Neutrophil (primary cell): ENCODE results near the gene ZBTB21.
A peak's percentile ranks its signal among the peaks of the same experiment; 100 is the strongest.

Experiments used
- H3K27ac ChIP-seq: fragments of 200-600 bp; sonication (generic); 2 replicates; pipeline ENCODE4 v1.5.1; 2016; ENCODE audit warnings: mild to moderate bottlenecking, moderate library complexity
- H3K27me3 ChIP-seq: fragments of 200-600 bp; sonication (generic); 2 replicates; pipeline ENCODE4 v1.6.0; 2016; ENCODE audit warnings: mild to moderate bottlenecking
- H3K36me3 ChIP-seq: fragments of 200-600 bp; sonication (generic); 2 replicates; pipeline ENCODE4 v1.5.1; 2017
- H3K4me1 ChIP-seq, 2 experiments: fragments of 200-600 bp in 1 of 2; sonication (generic) in 1 of 2; 1 replicate in 1 of 2; 2 replicates in 1 of 2; pipeline versions ENCODE4 v1.5.1 to v1.6.1; 2013 to 2016; ENCODE audit warnings: low read depth in 1 of 2, low read length in 1 of 2, mild to moderate bottlenecking in 1 of 2, moderate library complexity in 1 of 2; ENCODE audit not compliant: control insufficient read depth in 1 of 2, insufficient read depth in 1 of 2
- H3K4me3 ChIP-seq, 2 experiments: fragments of 200-600 bp in 1 of 2; sonication (generic) in 1 of 2; 1 replicate in 1 of 2; 2 replicates in 1 of 2; pipeline ENCODE4 v1.5.1; 2013 to 2016; ENCODE audit warnings: low read depth in 1 of 2, low read length in 1 of 2, mild to moderate bottlenecking in 1 of 2, moderate library complexity in 1 of 2
- H3K9me3 ChIP-seq: fragments of 200-600 bp; sonication (generic); 2 replicates; pipeline ENCODE4 v1.5.1; 2016
- TF ChIP-seq, protein P1 (sequence below): fragments of 200-600 bp; sonication (generic); IDR thresholded peaks from 2 replicates; pipeline ENCODE4 v1.5.1; 2016; ENCODE audit warnings: antibody characterized with exemption

Gene ZBTB21

GRCh38 chr21:42009831-42010506 is at the start of gene ZBTB21:
TSS of gene ZBTB21 (minus strand) at chr21:42010360. CDS start at chr21:41994095, 16,265 bp downstream.
- H3K4me1 ChIP-seq, result peaks cover 14 to 19% of the 10 kb centered on the region in 2 experiments
- TF ChIP-seq, protein P1, sequence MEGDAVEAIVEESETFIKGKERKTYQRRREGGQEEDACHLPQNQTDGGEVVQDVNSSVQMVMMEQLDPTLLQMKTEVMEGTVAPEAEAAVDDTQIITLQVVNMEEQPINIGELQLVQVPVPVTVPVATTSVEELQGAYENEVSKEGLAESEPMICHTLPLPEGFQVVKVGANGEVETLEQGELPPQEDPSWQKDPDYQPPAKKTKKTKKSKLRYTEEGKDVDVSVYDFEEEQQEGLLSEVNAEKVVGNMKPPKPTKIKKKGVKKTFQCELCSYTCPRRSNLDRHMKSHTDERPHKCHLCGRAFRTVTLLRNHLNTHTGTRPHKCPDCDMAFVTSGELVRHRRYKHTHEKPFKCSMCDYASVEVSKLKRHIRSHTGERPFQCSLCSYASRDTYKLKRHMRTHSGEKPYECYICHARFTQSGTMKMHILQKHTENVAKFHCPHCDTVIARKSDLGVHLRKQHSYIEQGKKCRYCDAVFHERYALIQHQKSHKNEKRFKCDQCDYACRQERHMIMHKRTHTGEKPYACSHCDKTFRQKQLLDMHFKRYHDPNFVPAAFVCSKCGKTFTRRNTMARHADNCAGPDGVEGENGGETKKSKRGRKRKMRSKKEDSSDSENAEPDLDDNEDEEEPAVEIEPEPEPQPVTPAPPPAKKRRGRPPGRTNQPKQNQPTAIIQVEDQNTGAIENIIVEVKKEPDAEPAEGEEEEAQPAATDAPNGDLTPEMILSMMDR, result no peak
- H3K27ac ChIP-seq, result peak within 1 kb of the TSS; percentile 95
- H3K27me3 ChIP-seq, result peaks cover 47% of the 10 kb centered on the region
- H3K9me3 ChIP-seq, result no peaks in the 10 kb centered on the region
- peak within 1 kb of the TSS; percentile 83 to 93 for H3K4me3 ChIP-seq
- no peaks in the 10 kb centered on the region for H3K36me3 ChIP-seq

DNA sequence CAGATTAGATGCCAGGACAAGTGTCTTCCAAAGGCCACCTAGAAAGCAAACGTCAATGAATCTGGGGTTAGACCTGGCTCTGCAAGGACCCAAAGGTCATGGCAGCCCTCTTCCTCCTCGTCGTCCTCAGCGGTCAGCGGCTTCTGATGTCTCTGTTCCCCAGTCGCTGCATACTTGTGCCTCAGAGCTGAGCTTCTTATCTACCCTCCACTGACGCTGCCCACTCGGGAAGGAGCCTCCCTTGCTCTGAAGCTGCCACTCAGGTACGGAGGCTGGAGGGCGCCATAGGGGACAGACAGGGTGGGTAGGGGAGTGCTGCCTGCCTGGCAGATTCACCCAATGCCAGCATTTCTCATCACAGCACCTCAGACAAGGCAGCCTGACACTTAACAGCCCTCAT is 49.6 kb upstream of the ZBTB21 start:
- Histone ChIP-seq H3K4me1 (peaks cover 22 to 29% of the 10 kb centered on the region in 2 experiments), H3K27ac (no peak overlapping the region), H3K36me3 (no peaks in the 10 kb centered on the region)

GRCh38 chr21:42059141-42059540 is 49.0 kb upstream of the ZBTB21 start:
- H3K36me3 ChIP-seq, result no peaks in the 10 kb centered on the region
- H3K4me3 ChIP-seq, result no peak overlapping the region
- H3K27me3 ChIP-seq, result peaks cover 39% of the 10 kb centered on the region
- H3K9me3 ChIP-seq, result no peaks in the 10 kb centered on the region
- H3K27ac ChIP-seq, result no peak overlapping the region
- peaks cover 22 to 29% of the 10 kb centered on the region in 2 experiments for H3K4me1 ChIP-seq
- TF ChIP-seq, protein P1, result no peak

More for the DNA sequence above, 49.6 kb upstream of the ZBTB21 start:
- TF ChIP-seq, protein P1, result no peak
- Histone ChIP-seq H3K27me3 (peaks cover 42% of the 10 kb centered on the region), H3K9me3 (no peaks in the 10 kb centered on the region), H3K4me3 (no peak overlapping the region)

DNA sequence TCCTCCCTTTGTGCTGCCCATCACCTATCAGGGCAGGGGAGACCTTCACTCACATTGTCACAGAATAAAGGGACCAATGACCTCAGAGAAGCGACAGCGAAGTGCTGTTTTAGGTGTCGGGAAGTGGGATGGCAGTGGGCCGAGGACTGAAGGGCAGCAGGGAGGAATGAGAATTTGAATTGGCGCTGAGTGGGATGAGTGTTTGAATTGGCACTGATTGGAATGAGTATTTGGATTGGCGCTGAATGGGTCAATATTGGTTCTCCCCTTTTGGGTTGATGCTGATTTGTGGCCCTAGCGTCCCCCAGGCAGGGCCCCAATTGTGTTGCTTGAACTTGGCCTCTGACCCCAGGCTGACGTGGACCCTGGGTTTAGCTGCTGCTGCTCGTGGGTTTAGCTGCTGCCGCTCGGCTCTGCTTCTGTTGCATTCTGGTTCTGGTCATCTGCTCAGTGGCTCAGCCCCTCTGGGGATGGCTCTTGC is 48.5 kb upstream of the ZBTB21 start:
- peaks cover 18 to 24% of the 10 kb centered on the region in 2 experiments for H3K4me1 ChIP-seq
- H3K4me3 ChIP-seq, result no peak overlapping the region
- H3K27me3 ChIP-seq, result peaks cover 35% of the 10 kb centered on the region
- no peak overlapping the region for H3K27ac ChIP-seq
- H3K36me3 ChIP-seq, result no peaks in the 10 kb centered on the region
- TF ChIP-seq, protein P1, result no peak
- no peaks in the 10 kb centered on the region for H3K9me3 ChIP-seq

DNA sequence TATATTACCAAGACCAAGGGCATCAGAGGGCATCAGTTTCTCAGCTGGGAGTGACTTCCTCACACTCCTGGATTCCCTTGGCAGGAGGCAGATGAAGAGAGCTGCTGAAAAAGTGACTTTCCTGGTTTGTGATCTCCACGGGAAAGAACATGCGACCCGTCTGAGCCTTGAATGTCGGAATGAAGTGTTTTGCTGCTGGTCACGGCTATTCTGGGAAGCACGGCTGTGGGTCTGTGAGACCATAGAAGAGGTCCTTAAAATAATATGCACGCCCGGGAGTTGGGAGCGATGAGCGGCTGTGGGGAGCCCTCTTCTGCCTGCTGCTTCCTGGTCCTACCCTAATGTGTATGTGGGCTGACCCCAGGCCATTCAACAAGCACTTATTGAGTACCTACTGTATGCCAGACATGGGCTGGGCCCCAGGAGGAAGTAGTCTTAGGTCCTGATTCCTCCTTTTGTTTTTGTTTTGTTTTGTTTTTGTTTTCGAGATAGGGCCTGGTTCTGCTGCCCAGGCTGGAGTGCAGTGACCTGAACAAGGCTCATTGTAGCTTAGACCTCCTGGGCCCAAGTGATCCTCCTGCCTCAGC is 47.8 kb upstream of the ZBTB21 start:
- Histone ChIP-seq H3K27me3 (peaks cover 34% of the 10 kb centered on the region), H3K4me1 (peaks cover 11 to 17% of the 10 kb centered on the region in 2 experiments), H3K36me3 (no peaks in the 10 kb centered on the region), H3K9me3 (no peaks in the 10 kb centered on the region), H3K4me3 (no peak overlapping the region), H3K27ac (no peak overlapping the region)
- TF ChIP-seq, protein P1, result no peak
